Measurements from ENCODE around the gene UGT1A8. TPM values are rescaled to one million over a fixed set of nuclear protein-coding genes. Genes with fewer than 3 reads are reported as not detected.

The UGT1A8 gene
- total RNA-seq, 1 donor from 2014 or later = not detected

DNA sequence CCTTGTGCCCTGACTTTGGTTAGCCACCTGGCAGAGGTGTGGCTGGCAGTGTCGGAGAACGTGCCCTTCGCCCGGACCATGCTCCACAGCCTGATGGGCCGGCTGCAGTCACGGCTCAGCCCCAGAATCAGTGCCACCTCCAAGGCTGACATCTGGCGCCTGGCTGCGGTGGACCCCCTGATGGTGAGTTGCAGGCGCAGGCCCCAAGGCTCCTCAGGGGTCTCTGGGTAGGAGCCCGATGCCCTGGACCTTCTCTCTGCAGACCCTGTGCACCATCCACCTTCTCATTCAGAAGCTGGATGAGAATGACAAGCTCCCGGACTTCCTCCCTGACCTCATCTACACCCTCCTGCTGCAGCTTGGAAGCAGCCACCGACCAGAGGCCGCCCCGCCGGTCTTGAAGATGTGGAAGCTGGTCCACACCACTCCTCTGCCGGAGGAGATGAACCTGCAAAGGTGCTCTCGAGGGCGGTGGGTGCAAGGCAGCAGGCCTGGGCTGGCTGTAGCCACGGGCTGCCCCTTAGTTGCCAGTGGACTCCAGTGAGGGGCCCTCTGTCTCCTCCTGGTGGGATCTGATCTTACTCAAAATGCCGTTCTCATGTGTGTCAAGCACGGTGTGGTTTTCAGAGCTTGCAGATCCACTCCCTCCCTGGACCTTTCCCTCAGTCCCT is 204.8 kb downstream of the UGT1A8 start:
- DNase-seq = no peak

Other genes starting within 250 kb of the UGT1A8 start
- 21.3 and 40.9 TPM in 2 replicates for gene USP40, start 50.9 kb upstream of the UGT1A8 start, total RNA-seq
- not detected in 2 replicates for gene UGT1A10, start 18.8 kb downstream of the UGT1A8 start, total RNA-seq
- gene UGT1A9, start 54.3 kb downstream of the UGT1A8 start, total RNA-seq = under 0.01 and 0.05 TPM in 2 replicates
- gene UGT1A7, start 64.3 kb downstream of the UGT1A8 start, total RNA-seq = not detected in 2 replicates
- gene UGT1A6, start 75.3 kb downstream of the UGT1A8 start, total RNA-seq = 0.88 and 2.2 TPM in 2 replicates
- gene UGT1A5, start 95.3 kb downstream of the UGT1A8 start, total RNA-seq = not detected in 2 replicates
- gene UGT1A4, start 101.1 kb downstream of the UGT1A8 start, total RNA-seq = 0.09 TPM in 1 of 2 replicates, not detected in the other
- not detected in 2 replicates for gene UGT1A3, start 111.4 kb downstream of the UGT1A8 start, total RNA-seq
- gene UGT1A1, start 142.6 kb downstream of the UGT1A8 start, total RNA-seq = not detected in 2 replicates
- not detected in 2 replicates for gene MROH2A, start 160.7 kb downstream of the UGT1A8 start, total RNA-seq
- gene HJURP, start 236.9 kb downstream of the UGT1A8 start, total RNA-seq = 10.4 and 19.8 TPM in 2 replicates